Measurements from ENCODE around the gene CKS1B.

GRCh38 chr1:155008015-155008941, 33.8 kb downstream of the CKS1B start:
- no peak for TF ChIP-seq CTCF (conservative IDR thresholded peaks at IDR 0.05; ENCODE audit: low read length)
- TF ChIP-seq EZH2phosphoT487 (IDR thresholded peaks at IDR 0.05; ENCODE audit: borderline replicate concordance, low read depth, low read length) = no peak

Data from OCI-LY7 (cell line).